Liver (tissue), 9 donors: Measurements from ENCODE around the gene ARID5B. TPM values are rescaled to one million over a fixed set of nuclear protein-coding genes. Genes with fewer than 3 reads are reported as not detected.

Experiments
- DNase-seq: peaks from one replicate; pipeline ENCODE4 v3.0.0-alpha.2; 2017; ENCODE audit warnings: low spot score
- H3K27ac ChIP-seq, 2 donors: one replicate each; pipeline ENCODE4 v1.7.0; 2013; ENCODE audit warnings: inconsistent platforms in 2 of 2, low read length in 2 of 2, control low read depth in 1 of 2, low read depth in 1 of 2, mild to moderate bottlenecking in 1 of 2
- H3K27me3 ChIP-seq, 4 donors: one replicate each; pipeline versions ENCODE4 v1.6.1 to v1.7.0; 2013; ENCODE audit warnings: low read length in 3 of 4, inconsistent platforms in 1 of 4, mild to moderate bottlenecking in 1 of 4, moderate library complexity in 1 of 4; ENCODE audit not compliant: control insufficient read depth in 4 of 4, insufficient read depth in 4 of 4
- H3K36me3 ChIP-seq, 4 donors: one replicate each; pipeline versions ENCODE4 v1.6.1 to v1.7.0; 2013; ENCODE audit warnings: low read length in 3 of 4, mild to moderate bottlenecking in 3 of 4, low read depth in 1 of 4, moderate library complexity in 1 of 4; ENCODE audit not compliant: control insufficient read depth in 4 of 4, insufficient read depth in 3 of 4
- H3K4me1 ChIP-seq, 4 donors: one replicate each; pipeline versions ENCODE4 v1.6.1 to v1.7.0; 2013; ENCODE audit warnings: low read length in 3 of 4, mild to moderate bottlenecking in 3 of 4, moderate library complexity in 1 of 4; ENCODE audit not compliant: control insufficient read depth in 4 of 4, insufficient read depth in 4 of 4
- H3K4me3 ChIP-seq, 3 donors: one replicate each; pipeline versions ENCODE4 v1.6.1 to v1.7.0; 2013; ENCODE audit warnings: low read length in 3 of 3, control low read depth in 1 of 3, low read depth in 1 of 3, mild to moderate bottlenecking in 1 of 3
- H3K9ac ChIP-seq, 2 donors: one replicate each; pipeline ENCODE4 v1.7.0; 2013; ENCODE audit warnings: low read length in 2 of 2, mild to moderate bottlenecking in 2 of 2, moderate library complexity in 2 of 2, control low read depth in 1 of 2, low read depth in 1 of 2
- H3K9me3 ChIP-seq, 4 donors: one replicate each; pipeline versions ENCODE4 v1.6.1 to v1.7.0; 2013; ENCODE audit warnings: low read length in 3 of 4; ENCODE audit not compliant: control insufficient read depth in 4 of 4
- CTCF ChIP-seq: fragments of 150-350 bp; IDR thresholded peaks from 2 replicates; pipeline ENCODE4 v1.5.1; 2017; ENCODE audit warnings: improper control_type of control experiment, low read depth, low read length; ENCODE audit not compliant: missing input control
- EGR1 ChIP-seq, 2 donors: IDR thresholded peaks; 2 replicates each; pipeline ENCODE4 v1.6.1; 2016 to 2018; ENCODE audit warnings: antibody characterized with exemption in 2 of 2, low read depth in 2 of 2
- FOXA1 ChIP-seq: IDR thresholded peaks from 2 replicates; pipeline ENCODE4 v1.6.1; 2016; ENCODE audit warnings: antibody characterized with exemption
- FOXA2 ChIP-seq: IDR thresholded peaks from 2 replicates; pipeline ENCODE4 v1.6.1; 2016; ENCODE audit warnings: antibody characterized with exemption
- GABPA ChIP-seq, 2 donors: IDR thresholded peaks in 1 of 2; conservative IDR thresholded peaks in 1 of 2; 2 replicates each; pipeline ENCODE4 v1.6.1; 2016; ENCODE audit warnings: antibody characterized with exemption in 2 of 2, mild to moderate bottlenecking in 1 of 2, moderate library complexity in 1 of 2
- HNF4A ChIP-seq, 2 donors: conservative IDR thresholded peaks; 2 replicates each; pipeline ENCODE4 v1.6.1; 2016; ENCODE audit warnings: antibody characterized with exemption in 2 of 2, mild to moderate bottlenecking in 2 of 2
- HNF4G ChIP-seq: IDR thresholded peaks from 2 replicates; pipeline ENCODE4 v1.6.1; 2016; ENCODE audit warnings: antibody characterized with exemption
- JUND ChIP-seq, 2 donors: IDR thresholded peaks; 2 replicates each; pipeline ENCODE4 v1.6.1; 2016; ENCODE audit warnings: antibody characterized with exemption in 2 of 2
- MAX ChIP-seq: IDR thresholded peaks from 2 replicates; pipeline ENCODE4 v1.6.1; 2016; ENCODE audit warnings: antibody characterized with exemption
- NR2F2 ChIP-seq: IDR thresholded peaks from 2 replicates; pipeline ENCODE4 v1.6.1; 2016; ENCODE audit warnings: antibody characterized with exemption
- RAD21 ChIP-seq, 2 donors: IDR thresholded peaks; 2 replicates each; pipeline ENCODE4 v1.6.1; 2016; ENCODE audit warnings: antibody characterized with exemption in 2 of 2, mild to moderate bottlenecking in 2 of 2
- REST ChIP-seq: IDR thresholded peaks from 2 replicates; pipeline ENCODE4 v1.6.1; 2016; ENCODE audit warnings: antibody characterized with exemption, mild to moderate bottlenecking
- RXRA ChIP-seq, 2 donors: IDR thresholded peaks; 2 replicates each; pipeline ENCODE4 v1.6.1; 2017 to 2018; ENCODE audit warnings: antibody characterized with exemption in 2 of 2, mild to moderate bottlenecking in 1 of 2
- SP1 ChIP-seq: IDR thresholded peaks from 2 replicates; pipeline ENCODE4 v1.6.1; 2018; ENCODE audit warnings: antibody characterized with exemption, mild to moderate bottlenecking
- TAF1 ChIP-seq: conservative IDR thresholded peaks from 2 replicates; pipeline ENCODE4 v1.6.1; 2016; ENCODE audit warnings: antibody characterized with exemption, mild to moderate bottlenecking
- YY1 ChIP-seq: IDR thresholded peaks from 2 replicates; pipeline ENCODE4 v1.6.1; 2016; ENCODE audit warnings: antibody characterized with exemption, mild to moderate bottlenecking
- ZBTB33 ChIP-seq: IDR thresholded peaks from 2 replicates; pipeline ENCODE4 v1.6.1; 2016; ENCODE audit warnings: antibody characterized with exemption
- WGBS: extraction: QIAGEN DNeasy Blood & Tissue Kit; methylation state at CpG from one replicate; pipeline ENCODE4 v1.1.7; 2013; 5-methylcytosine and 5-hydroxymethylcytosine counted together
- polyA plus RNA-seq, 2 donors: library from polyadenylated mRNA; stranded (reverse) in 1 of 2; unstranded in 1 of 2; fragments of 200-250 nt in 1 of 2; fragments of >200 nt in 1 of 2; fragmentation: Nextera tagmentation in 1 of 2; extraction: Ambion mirVana in 1 of 2; gene quantifications; one replicate each; pipeline versions ENCODE4 v1.2.1 to v1.2.3, GENCODE V29; 2013 to 2015
- total RNA-seq, 2 donors: library from RNA; depleted of rRNA; stranded (reverse); fragments of >200 nt; gene quantifications; one replicate each; pipeline ENCODE4 v1.2.3, GENCODE V29; 2014
- donor health status: healthy.
- donor health status: healthy.
- donor health status: healthy.
- donor health status: healthy.
- donor health status: healthy.

The ARID5B gene
- total and polyA plus RNA-seq, 4 donors = 1.3 to 6.4 (median 5.2) TPM

- Histone ChIP-seq H3K9me3 (no peaks in the 10 kb centered on the region), H3K4me1 (peaks cover 3 to 31% (median 12%) of the 10 kb centered on the region in 4 donors), H3K27me3 (no peaks in the 10 kb centered on the region), H3K36me3 (no peaks in the 10 kb centered on the region), H3K27ac (peak overlapping the region; percentile 36 to 50), H3K9ac (no peak overlapping the region), H3K4me3 (no peak overlapping the region)
- 23% methylated on average over 3 of the region's 3 CpGs for WGBS
- TF ChIP-seq ZBTB33 (no peak), YY1 (peak; percentile 25), CTCF (no peak), TAF1 (no peak)
- DNase-seq = no peak
Measured at GRCh38 chr10:61964059-61964709, 62.7 kb downstream of the ARID5B start.

- no peak for DNase-seq
- no peak overlapping the region for H3K9ac ChIP-seq
- peak overlapping the region; percentile 36 to 50 for H3K27ac ChIP-seq
- no peaks in the 10 kb centered on the region for H3K9me3 ChIP-seq
- 47% methylated on average over 7 of the region's 7 CpGs for WGBS
- peak overlapping the region in 1 of 3 donors; percentile 25 for H3K4me3 ChIP-seq
- peaks cover 3 to 34% (median 12%) of the 10 kb centered on the region in 4 donors for H3K4me1 ChIP-seq
- no peaks in the 10 kb centered on the region for H3K27me3 ChIP-seq
- no peak for TF ChIP-seq TAF1
- peak; percentile 95 to 96 for TF ChIP-seq HNF4A (conservative IDR thresholded peaks at IDR 0.05)
- peak; percentile 82 for TF ChIP-seq FOXA2
- peak; percentile 58 for TF ChIP-seq REST
- no peak for TF ChIP-seq GABPA (IDR thresholded peaks at IDR 0.05 in 1 of 2, conservative IDR thresholded peaks at IDR 0.05 in 1 of 2)
- no peak for TF ChIP-seq MAX
- TF ChIP-seq HNF4G = peak; percentile 84
- peak; percentile 42 to 59 for TF ChIP-seq RXRA (IDR thresholded peaks at IDR 0.05)
- TF ChIP-seq FOXA1 = peak; percentile 71
- TF ChIP-seq RAD21 (IDR thresholded peaks at IDR 0.05) = peak; percentile 30
- no peak for TF ChIP-seq CTCF
- TF ChIP-seq SP1 = peak; percentile 90
- TF ChIP-seq EGR1 (IDR thresholded peaks at IDR 0.05; ENCODE audit: low read depth in 2 of 2) = no peak
- peak; percentile 40 for TF ChIP-seq NR2F2
- TF ChIP-seq JUND (IDR thresholded peaks at IDR 0.05) = peak in 1 of 2 donors; percentile 54
- no peaks in the 10 kb centered on the region for H3K36me3 ChIP-seq
Measured at GRCh38 chr10:61964949-61965702, 63.6 kb downstream of the ARID5B start.
